HL-60 (cell line): Measurements from ENCODE around the gene DEF6.

Source experiments
- DNase-seq, 2 experiments: peaks; one replicate each; pipeline ENCODE4 v3.0.0-alpha.2; 2010 to 2020; ENCODE audit warnings: low read depth in 1 of 2, low spot score in 1 of 2
- H3K27ac ChIP-seq: fragments of 250-450 bp; sonication (Bioruptor Pico); replicated peaks from 2 replicates; pipeline ENCODE4 v1.5.1; 2020; ENCODE audit warnings: mild to moderate bottlenecking, moderate library complexity
- H3K27me3 ChIP-seq: fragments of 250-450 bp; sonication (Bioruptor Pico); 2 replicates; pipeline ENCODE4 v1.5.1; 2021; ENCODE audit warnings: mild to moderate bottlenecking, moderate library complexity; ENCODE audit not compliant: insufficient read depth, poor library complexity, severe bottlenecking
- H3K4me3 ChIP-seq: replicated peaks from 2 replicates; pipeline ENCODE4 v1.5.1; 2011; ENCODE audit warnings: mild to moderate bottlenecking, control low read depth, low read length; ENCODE audit not compliant: insufficient read depth
- GABPA ChIP-seq: IDR thresholded peaks from 2 replicates; pipeline ENCODE4 v1.6.1; 2012; ENCODE audit warnings: low read depth
- POLR2AphosphoS5 ChIP-seq: IDR thresholded peaks from 2 replicates; pipeline ENCODE4 v1.6.1; 2012; ENCODE audit warnings: low read depth
- REST ChIP-seq: IDR thresholded peaks from 2 replicates; pipeline ENCODE4 v1.6.1; 2012; ENCODE audit warnings: low read depth; ENCODE audit not compliant: insufficient replicate concordance
- SPI1 ChIP-seq: IDR thresholded peaks from 2 replicates; pipeline ENCODE4 v1.6.1; 2012; ENCODE audit warnings: low read depth, mild to moderate bottlenecking, borderline replicate concordance
- TF ChIP-seq, protein P1 (sequence below): IDR thresholded peaks from one replicate; pipeline ENCODE4 v1.5.1; 2011; ENCODE audit warnings: low read length, control low read depth, inconsistent platforms; ENCODE audit not compliant: insufficient read depth

DEF6 gene

GRCh38 chr6:35370785-35371493, 73.3 kb downstream of the DEF6 start:
- no peak for TF ChIP-seq REST
- peak; percentile 97 for TF ChIP-seq SPI1
- no peak for TF ChIP-seq GABPA
- peak; percentile 62; the same call in 1 of the 2 replicates for TF ChIP-seq POLR2AphosphoS5
- TF ChIP-seq, protein P1, sequence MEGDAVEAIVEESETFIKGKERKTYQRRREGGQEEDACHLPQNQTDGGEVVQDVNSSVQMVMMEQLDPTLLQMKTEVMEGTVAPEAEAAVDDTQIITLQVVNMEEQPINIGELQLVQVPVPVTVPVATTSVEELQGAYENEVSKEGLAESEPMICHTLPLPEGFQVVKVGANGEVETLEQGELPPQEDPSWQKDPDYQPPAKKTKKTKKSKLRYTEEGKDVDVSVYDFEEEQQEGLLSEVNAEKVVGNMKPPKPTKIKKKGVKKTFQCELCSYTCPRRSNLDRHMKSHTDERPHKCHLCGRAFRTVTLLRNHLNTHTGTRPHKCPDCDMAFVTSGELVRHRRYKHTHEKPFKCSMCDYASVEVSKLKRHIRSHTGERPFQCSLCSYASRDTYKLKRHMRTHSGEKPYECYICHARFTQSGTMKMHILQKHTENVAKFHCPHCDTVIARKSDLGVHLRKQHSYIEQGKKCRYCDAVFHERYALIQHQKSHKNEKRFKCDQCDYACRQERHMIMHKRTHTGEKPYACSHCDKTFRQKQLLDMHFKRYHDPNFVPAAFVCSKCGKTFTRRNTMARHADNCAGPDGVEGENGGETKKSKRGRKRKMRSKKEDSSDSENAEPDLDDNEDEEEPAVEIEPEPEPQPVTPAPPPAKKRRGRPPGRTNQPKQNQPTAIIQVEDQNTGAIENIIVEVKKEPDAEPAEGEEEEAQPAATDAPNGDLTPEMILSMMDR = no peak
- no peak overlapping the region for H3K4me3 ChIP-seq
- peak; percentile 76 to 80 for DNase-seq
- no peaks in the 10 kb centered on the region for H3K27me3 ChIP-seq
- peak overlapping the region; percentile 46 for H3K27ac ChIP-seq
